HG03196 (cell line): ENCODE measurements around the gene BMP10.
A peak's percentile ranks its signal among the peaks of the same experiment; 100 is the strongest.

ENCODE experiments used
- ATAC-seq: cut with Tn5 transposase; IDR thresholded peaks from one replicate; pipeline ENCODE4 v1.9.1; 2021; ENCODE audit not compliant: unreplicated experiment

Gene BMP10

GRCh38 chr2:68853915-68854314 is 17.3 kb downstream of the BMP10 start:
- no peak for ATAC-seq

GRCh38 chr2:68853035-68853434 is 18.2 kb downstream of the BMP10 start:
- ATAC-seq = no peak

DNA sequence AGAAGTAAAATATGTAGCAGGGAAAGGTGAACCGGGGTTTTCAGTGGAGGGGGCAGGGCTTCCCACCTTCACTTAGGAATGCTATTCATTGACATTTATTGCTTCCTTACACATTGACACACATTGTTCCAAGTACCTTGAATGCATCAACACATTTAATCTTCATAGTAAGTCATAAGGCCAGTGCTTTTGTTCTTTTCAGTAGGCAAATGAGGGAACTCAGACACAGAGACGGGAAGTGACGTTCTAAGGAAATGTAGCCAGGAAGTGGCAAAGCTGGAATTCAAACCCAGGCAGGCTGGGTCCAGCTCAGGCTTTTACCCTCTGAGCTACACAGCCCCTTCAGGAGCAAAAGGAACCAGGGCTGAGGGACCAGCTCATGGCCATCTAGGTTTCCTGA is 20.7 kb downstream of the BMP10 start:
- ATAC-seq = no peak

- no peak for ATAC-seq
Measured at GRCh38 chr2:68849579-68850030, 21.6 kb downstream of the BMP10 start.

DNA sequence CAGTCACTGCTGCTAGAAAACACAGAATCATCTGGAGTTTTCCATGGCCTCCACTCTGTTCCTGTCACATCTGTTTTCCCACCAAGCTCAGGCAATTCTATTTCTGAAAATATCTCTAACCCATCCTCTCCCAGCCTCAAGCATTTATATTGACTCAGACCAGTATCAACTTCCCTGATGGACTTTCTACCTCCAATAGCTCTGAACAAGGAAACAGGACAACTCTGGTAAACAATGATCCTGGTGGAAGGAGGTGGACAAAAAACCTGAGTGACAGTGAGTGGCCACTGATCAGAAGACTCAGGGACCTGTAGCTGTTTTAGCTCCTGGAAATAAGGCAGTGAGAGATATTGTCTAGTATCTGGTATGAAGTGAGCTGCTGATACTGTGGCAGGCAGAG is 23.4 kb downstream of the BMP10 start:
- no peak for ATAC-seq

- ATAC-seq = no peak
Measured at GRCh38 chr2:68846091-68846490, 25.1 kb downstream of the BMP10 start.

GRCh38 chr2:68845043-68845442 is 26.2 kb downstream of the BMP10 start:
- ATAC-seq = no peak

- no peak for ATAC-seq
Measured at GRCh38 chr2:68839260-68839833, 31.9 kb downstream of the BMP10 start.

- no peak for ATAC-seq
Measured at GRCh38 chr2:68838641-68839040, 32.6 kb downstream of the BMP10 start.

DNA sequence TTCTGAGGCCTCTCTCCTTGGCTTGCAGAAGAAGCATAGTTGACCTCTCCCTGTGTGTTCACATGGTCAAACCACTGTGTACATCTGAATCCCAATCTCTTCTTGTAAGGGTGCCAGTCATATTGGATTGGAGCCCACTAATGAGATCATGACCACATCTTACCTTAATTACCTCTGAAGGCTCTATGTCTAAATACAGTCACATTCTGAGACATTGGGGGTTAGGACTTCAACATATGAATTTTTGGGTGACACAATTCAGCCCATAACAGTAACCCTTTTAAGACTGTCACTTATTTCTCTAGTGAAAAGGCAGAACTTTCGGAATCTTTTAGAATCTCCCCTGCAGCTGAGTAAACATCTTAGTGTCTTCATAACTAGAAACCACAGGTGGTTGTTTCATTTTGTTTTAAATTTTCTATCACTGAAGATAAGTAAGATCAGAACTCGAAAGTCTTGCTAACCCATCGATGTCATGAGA is 33.3 kb downstream of the BMP10 start:
- peak; percentile 47 for ATAC-seq

GRCh38 chr2:68837164-68837860 is 33.9 kb downstream of the BMP10 start:
- ATAC-seq = no peak

DNA sequence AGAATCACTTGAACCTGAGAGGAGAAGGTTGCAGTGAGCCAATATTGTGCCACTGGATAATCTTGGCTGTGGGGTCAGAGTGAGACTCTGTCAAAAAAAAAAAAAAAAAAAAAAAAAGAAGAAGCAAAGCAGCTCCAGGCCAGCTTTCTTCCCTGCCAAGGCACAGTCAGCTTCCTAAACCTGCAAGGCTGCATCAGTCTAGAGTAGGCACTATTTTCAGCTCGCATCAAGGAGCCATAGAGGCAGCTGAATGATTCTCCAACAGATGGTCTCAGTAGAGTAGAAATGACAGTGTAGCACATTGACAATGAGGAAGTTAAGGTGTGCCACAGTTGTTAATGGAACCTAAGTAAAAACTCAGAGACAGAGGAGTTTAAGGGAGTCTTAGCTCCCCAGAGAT is 35.6 kb downstream of the BMP10 start:
- no peak for ATAC-seq

DNA sequence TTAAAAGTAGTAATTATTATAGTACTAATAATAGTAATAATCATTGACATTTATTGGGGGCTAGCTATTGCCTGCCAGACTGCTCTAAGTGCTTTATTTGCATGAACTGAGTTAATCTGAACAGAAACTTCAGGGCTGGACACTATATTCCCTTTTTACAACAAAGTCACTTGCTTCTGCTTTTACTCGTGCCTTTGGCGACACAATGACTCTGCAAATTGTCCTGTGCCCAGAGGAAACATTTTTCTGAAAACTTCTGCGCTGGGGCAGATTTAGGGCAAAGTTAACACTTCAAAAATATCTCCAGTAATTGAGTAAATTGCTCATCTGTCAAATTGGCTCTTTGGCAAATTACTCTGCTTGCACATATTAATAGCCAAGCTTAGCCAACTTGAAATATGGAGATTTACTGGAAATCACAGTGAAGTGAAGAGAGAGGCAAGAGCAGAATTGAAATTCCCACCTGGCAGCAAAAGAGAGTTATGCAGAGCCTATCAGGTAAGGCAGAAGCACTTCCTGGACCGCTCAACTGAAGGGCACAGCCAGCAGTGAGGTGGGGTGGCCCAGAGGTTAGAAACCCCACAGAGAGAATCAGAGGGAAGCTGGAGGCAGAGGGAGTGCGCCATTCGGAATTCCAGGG is 36.3 kb downstream of the BMP10 start:
- ATAC-seq = no peak

- ATAC-seq = no peak
Measured at GRCh38 chr2:68833162-68833561, 38.0 kb downstream of the BMP10 start.

DNA sequence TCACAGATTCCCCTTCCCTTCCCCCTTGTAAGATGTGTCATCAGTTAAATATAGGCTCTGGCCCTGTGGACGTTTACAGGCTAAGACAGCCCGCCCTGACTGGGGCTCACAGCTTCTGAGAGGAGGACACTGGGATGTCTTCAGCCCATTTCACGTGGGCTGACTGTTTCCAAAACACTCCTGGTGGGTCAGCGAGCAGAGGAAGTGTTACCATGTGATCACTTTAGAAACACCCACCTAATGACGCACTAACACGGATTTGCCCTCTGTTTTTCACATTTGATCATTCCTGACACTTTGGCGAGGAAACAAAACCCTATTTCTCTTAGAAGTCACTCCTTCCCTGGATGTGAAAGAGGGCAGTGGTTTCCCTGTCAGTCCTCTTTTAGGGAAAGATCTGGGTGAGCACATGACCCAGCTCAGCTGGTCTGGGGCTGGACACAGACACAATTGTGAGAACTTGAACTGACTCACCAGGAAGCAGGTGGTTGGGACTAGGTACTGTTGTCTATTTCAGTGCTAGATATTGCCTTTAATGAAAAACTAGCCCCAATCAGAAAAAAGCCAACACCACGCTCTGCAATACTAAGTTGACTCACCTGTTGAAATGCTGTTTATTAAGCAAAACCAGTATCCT is 38.8 kb downstream of the BMP10 start:
- peak; percentile 67 for ATAC-seq

- no peak for ATAC-seq
Measured at GRCh38 chr2:68831686-68832232, 39.4 kb downstream of the BMP10 start.

DNA sequence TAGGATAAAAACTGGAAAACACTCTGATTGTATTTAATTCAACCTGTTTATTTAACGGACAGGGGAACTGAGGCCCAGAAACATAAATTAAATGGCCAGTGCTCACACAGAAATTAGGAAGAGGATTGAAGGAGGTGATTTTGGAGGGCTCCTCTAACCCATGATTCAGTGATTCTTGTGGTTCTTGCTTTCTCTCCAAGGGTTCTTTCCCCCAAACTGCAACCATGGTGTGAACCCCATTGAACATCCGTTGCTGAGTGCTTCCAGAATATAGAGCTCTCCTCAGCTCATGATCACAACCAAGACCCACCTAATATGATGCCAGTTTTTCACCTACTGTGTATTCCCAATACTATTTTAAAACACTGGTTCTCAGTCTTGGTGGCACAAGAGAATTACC is 41.4 kb downstream of the BMP10 start:
- no peak for ATAC-seq

GRCh38 chr2:68828887-68829708 is 42.1 kb downstream of the BMP10 start:
- ATAC-seq = no peak

DNA sequence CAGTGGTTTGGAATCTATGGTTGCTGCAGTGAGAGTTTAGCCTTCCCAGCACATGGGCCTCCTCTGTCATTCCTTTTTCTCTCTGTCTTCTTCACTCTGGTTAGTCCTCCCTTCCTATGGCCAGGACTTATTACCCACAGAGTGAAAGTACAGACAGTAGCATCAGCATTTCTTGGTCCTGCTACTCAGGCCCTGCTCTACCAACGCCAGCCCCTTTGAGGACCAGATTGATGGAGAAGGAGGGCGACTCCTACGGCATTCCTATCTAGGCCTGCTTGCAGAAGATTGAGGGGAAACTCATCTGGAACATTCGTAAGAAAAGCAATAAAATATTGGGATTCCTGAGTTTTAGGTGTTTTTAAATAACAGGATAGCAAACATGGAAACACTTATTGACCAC is 43.5 kb downstream of the BMP10 start:
- no peak for ATAC-seq

DNA sequence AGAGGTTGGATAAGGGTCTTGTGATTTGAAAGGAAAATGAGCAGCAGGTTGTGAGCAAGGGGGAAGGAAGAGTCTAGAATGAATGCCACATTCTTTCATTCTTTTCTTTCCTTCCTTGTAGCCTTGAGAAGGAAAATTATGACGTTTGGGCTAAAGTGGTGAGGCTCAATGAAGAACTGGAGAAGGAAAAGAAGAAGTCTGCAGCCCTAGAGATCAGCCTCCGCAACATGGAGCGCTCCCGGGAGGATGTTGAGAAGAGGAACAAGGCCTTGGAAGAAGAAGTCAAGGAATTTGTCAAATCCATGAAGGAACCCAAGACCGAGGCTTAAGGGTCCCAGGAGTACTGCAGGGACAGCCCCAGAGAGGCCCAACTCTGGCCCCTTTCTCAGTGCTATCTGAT is 45.3 kb downstream of the BMP10 start:
- no peak for ATAC-seq

GRCh38 chr2:68824831-68825230 is 46.4 kb downstream of the BMP10 start:
- no peak for ATAC-seq
